C4-2B (cell line): ENCODE data around the gene TOB1.

Experiments used
- CTCF ChIP-seq: fragments of 450-650 bp; conservative IDR thresholded peaks from 2 replicates; pipeline ENCODE4 v1.5.1; 2017; ENCODE audit warnings: mild to moderate bottlenecking
- ZFX ChIP-seq: fragments of 450-650 bp; IDR thresholded peaks from 2 replicates; pipeline ENCODE4 v1.6.1; 2017

DNA sequence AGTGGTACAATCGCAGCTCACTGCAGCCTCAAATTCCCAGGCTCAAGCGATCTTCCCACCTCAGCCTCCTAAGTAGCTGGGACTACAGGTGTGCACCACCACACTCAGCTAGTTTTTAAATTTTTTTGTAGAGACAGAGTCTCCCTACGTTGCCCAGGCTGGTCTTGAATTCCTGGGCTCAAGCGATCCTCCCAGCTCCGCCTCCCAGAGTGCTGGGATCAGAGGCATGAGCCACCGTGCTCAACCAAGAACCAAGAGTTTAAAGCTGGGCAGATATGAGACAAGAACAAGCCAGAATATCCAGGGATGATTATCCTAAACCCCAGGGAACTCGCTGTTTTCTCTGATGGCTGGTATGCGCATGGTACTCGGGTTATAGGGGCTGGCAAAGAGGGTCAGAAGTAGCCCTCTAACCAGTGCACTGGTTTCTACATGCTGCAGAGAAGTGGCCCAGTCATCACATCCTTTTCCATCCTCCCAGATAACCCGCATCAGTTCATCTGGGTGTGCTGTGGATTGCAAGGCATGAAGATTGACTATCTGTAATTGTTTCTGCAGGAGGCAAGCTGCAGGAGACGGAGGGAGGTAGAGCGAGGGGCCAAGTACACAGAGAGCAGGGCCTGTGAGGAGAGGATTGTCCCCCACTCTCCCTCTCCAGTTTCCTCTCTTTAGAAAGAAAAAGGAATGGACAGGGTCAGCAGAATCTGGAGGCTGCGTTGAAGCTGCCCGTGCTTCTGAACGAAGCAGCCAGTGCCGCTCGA is 33.6 kb upstream of the TOB1 start:
- TF ChIP-seq CTCF: no peak
- no peak for TF ChIP-seq ZFX
